ENCODE measurements around the gene KAZN.

The KAZN gene

GRCh38 chr1:14750490-14750889, 152.0 kb downstream of the KAZN start:
- peaks cover 17% of the 10 kb centered on the region for H3K36me3 Mint-ChIP-seq (ENCODE audit: low read depth)
- H3K27me3 Mint-ChIP-seq (ENCODE audit: low read depth, poor library complexity): no peaks in the 10 kb centered on the region
- TF ChIP-seq, protein P1, sequence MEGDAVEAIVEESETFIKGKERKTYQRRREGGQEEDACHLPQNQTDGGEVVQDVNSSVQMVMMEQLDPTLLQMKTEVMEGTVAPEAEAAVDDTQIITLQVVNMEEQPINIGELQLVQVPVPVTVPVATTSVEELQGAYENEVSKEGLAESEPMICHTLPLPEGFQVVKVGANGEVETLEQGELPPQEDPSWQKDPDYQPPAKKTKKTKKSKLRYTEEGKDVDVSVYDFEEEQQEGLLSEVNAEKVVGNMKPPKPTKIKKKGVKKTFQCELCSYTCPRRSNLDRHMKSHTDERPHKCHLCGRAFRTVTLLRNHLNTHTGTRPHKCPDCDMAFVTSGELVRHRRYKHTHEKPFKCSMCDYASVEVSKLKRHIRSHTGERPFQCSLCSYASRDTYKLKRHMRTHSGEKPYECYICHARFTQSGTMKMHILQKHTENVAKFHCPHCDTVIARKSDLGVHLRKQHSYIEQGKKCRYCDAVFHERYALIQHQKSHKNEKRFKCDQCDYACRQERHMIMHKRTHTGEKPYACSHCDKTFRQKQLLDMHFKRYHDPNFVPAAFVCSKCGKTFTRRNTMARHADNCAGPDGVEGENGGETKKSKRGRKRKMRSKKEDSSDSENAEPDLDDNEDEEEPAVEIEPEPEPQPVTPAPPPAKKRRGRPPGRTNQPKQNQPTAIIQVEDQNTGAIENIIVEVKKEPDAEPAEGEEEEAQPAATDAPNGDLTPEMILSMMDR (IDR thresholded peaks at IDR 0.05): no peak
- no peak overlapping the region for H3K4me3 Mint-ChIP-seq
- peaks cover 11% of the 10 kb centered on the region for H3K9me3 Mint-ChIP-seq
- peaks cover 9% of the 10 kb centered on the region for H3K4me1 Mint-ChIP-seq
- H3K27ac Mint-ChIP-seq: no peak overlapping the region
- DNase-seq: no peak

- Mint-ChIP-seq H3K4me1 (peaks cover 51% of the 10 kb centered on the region), H3K27ac (no peak overlapping the region), H3K27me3 (ENCODE audit: low read depth, poor library complexity) (no peaks in the 10 kb centered on the region), H3K4me3 (no peak overlapping the region), H3K9me3 (peaks cover 11% of the 10 kb centered on the region), H3K36me3 (ENCODE audit: low read depth) (peaks cover 17% of the 10 kb centered on the region)
- TF ChIP-seq, protein P1 (IDR thresholded peaks at IDR 0.05): no peak
- no peak for DNase-seq
Observed at GRCh38 chr1:14755518-14756252, 157.2 kb downstream of the KAZN start.

GRCh38 chr1:14756589-14757285, 158.3 kb downstream of the KAZN start:
- Mint-ChIP-seq H3K27ac (peak overlapping the region; percentile 83), H3K9me3 (peaks cover 10% of the 10 kb centered on the region), H3K4me1 (peaks cover 61% of the 10 kb centered on the region), H3K36me3 (ENCODE audit: low read depth) (peaks cover 16% of the 10 kb centered on the region), H3K4me3 (no peak overlapping the region), H3K27me3 (ENCODE audit: low read depth, poor library complexity) (no peaks in the 10 kb centered on the region)
- TF ChIP-seq, protein P1 (IDR thresholded peaks at IDR 0.05): no peak
- no peak for DNase-seq

GRCh38 chr1:14757286-14757625, 158.8 kb downstream of the KAZN start:
- peaks cover 5% of the 10 kb centered on the region for H3K9me3 Mint-ChIP-seq
- peaks cover 11% of the 10 kb centered on the region for H3K36me3 Mint-ChIP-seq (ENCODE audit: low read depth)
- DNase-seq: no peak
- TF ChIP-seq, protein P1 (IDR thresholded peaks at IDR 0.05): no peak
- no peaks in the 10 kb centered on the region for H3K27me3 Mint-ChIP-seq (ENCODE audit: low read depth, poor library complexity)
- H3K4me1 Mint-ChIP-seq: peaks cover 65% of the 10 kb centered on the region
- no peak overlapping the region for H3K4me3 Mint-ChIP-seq
- H3K27ac Mint-ChIP-seq: peak overlapping the region; percentile 83

DNA sequence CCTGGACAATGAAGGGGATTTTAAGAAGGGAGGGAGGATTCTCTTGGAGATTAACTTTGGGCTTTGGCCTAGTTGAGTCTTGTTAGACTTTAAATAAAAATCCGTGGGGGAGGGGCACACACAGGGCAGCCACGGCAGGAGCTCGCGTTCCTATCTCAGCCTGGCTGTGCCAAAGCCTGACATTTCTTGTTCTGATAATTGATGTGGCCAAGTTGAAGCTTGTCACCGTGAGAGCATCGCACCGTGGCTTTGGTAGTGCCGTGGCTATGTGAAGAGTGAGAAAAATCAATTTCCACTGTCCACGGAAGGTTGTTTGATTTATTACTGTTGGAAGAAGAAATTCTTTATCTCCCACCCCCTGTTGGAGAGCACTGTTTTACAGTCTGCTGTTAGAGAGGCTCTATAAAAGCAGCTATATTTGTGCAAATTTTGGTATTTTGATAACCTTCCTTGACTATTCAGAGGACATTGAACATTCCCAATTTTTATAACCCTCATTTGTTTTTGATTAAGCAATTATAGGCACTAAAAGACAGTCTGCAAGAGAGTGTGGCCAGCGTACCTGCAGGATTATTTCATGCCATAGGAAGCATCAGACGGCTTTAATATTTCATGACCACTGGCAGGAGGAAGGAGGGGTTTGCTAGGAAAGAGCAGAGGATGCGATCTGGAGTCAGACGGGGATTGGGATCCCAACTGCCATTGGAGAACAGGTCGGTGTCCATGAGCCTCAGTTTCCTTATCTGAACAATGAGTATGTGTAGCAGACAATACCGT, 160.7 kb downstream of the KAZN start:
- no peak for DNase-seq
- peaks cover 65% of the 10 kb centered on the region for H3K4me1 Mint-ChIP-seq
- H3K4me3 Mint-ChIP-seq: no peak overlapping the region
- TF ChIP-seq, protein P1 (IDR thresholded peaks at IDR 0.05): no peak
- peaks cover under 1% of the 10 kb centered on the region for H3K36me3 Mint-ChIP-seq (ENCODE audit: low read depth)
- peak overlapping the region; percentile 21 for H3K27ac Mint-ChIP-seq
- H3K9me3 Mint-ChIP-seq: no peaks in the 10 kb centered on the region
- peaks cover 2% of the 10 kb centered on the region for H3K27me3 Mint-ChIP-seq (ENCODE audit: low read depth, poor library complexity)

Data from nephron progenitor cell (in vitro differentiated cells).